ENCODE measurements around the gene GNG7. TPM values are rescaled to one million over a fixed set of nuclear protein-coding genes. Genes with fewer than 3 reads are reported as not detected.
"Not testable (repeated sequence)": the region's sequence is repeated elsewhere in the genome, so short reads cannot be mapped to it uniquely, and the experiment has no call there.

The GNG7 gene
- total and polyA plus RNA-seq, 12 donors: 0.83 to 16.5 (median 7.8) TPM

DNA sequence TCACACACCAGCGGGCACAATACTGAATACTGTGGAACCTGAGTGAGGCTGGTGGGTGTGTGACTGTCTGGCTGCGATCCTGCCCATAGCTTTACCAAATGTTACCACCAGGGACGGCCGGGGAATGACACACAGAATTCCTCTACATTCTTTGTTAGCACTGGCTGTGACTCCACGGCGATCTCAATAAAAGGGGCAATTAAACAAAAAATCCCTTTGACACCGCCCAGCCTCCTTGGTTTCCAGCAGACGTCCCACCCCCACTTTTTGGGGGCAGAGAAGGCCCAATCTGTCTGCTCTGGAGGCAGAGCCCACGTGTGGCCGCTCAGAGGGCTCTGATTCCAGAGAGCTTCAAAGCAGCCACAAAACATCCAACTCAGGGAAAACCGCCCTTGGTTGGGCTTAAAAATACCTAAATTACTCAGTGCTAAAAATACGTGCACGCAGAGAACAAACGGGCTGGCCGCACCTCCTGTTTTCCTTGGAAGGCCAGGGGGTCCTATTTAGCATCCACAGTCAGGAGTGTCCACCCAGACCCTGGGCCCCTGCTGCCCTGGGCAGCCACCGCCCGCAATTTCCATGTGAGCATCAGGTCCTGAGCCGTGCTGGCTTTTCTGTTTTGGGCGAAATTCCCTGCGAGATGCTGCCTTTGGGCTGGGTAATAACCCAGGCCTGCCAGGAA, 178.7 kb downstream of the GNG7 start:
- Histone ChIP-seq H3K9me3 (replicated peaks in 1 of 3) (no peaks in the 10 kb centered on the region), H3K4me1 (replicated peaks in 1 of 2) (no peaks in the 10 kb centered on the region), H3K27ac (peak overlapping the region in 1 of 5 donors; percentile 21), H3K27me3 (no peaks in the 10 kb centered on the region), H3K36me3 (replicated peaks in 1 of 2) (no peaks in the 10 kb centered on the region), H3K4me3 (no peak overlapping the region)
- DNase-seq: no peak
- intact Hi-C loops (cut with DNase I): no loop called here
- TF ChIP-seq, protein P1, sequence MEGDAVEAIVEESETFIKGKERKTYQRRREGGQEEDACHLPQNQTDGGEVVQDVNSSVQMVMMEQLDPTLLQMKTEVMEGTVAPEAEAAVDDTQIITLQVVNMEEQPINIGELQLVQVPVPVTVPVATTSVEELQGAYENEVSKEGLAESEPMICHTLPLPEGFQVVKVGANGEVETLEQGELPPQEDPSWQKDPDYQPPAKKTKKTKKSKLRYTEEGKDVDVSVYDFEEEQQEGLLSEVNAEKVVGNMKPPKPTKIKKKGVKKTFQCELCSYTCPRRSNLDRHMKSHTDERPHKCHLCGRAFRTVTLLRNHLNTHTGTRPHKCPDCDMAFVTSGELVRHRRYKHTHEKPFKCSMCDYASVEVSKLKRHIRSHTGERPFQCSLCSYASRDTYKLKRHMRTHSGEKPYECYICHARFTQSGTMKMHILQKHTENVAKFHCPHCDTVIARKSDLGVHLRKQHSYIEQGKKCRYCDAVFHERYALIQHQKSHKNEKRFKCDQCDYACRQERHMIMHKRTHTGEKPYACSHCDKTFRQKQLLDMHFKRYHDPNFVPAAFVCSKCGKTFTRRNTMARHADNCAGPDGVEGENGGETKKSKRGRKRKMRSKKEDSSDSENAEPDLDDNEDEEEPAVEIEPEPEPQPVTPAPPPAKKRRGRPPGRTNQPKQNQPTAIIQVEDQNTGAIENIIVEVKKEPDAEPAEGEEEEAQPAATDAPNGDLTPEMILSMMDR (IDR thresholded peaks at IDR 0.05): peak in 1 of 6 experiments; percentile 12
- TF ChIP-seq POLR2A (IDR thresholded peaks at IDR 0.05): no peak
- 73 to 79% (median 76%) methylated on average over 17 to 20 of the region's 20 CpGs for WGBS, 4 donors

DNA sequence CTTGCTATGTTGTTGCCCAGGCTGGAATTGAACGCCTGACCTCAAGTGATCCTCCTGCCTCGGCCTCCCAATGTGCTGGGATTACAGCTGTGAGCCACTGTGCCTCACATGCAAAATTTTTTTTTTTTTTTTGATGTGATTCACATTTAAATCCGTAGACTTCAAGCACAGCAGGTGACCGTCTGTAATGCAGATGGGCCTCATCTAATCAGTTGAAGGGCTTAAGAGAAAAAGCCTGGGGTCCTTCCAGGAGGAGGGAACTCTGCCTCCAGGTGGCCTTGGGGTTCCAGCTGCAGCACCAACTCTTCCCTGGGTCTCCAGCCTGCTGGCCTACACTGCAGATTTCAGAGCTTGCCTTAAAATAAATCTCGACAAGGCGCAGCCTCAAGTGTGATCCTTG, 183.0 kb downstream of the GNG7 start:
- DNase-seq: no peak
- H3K27ac ChIP-seq: no peak overlapping the region
- TF ChIP-seq, protein P1 (IDR thresholded peaks at IDR 0.05): no peak
- TF ChIP-seq POLR2A (IDR thresholded peaks at IDR 0.05): no peak
- no peak overlapping the region for H3K4me3 ChIP-seq
- intact Hi-C loops (cut with DNase I): no loop called here
- H3K4me1 ChIP-seq (replicated peaks in 1 of 2): no peaks in the 10 kb centered on the region
- 85 to 97% (median 88%) methylated on average over 6 of the region's 6 CpGs for WGBS, 4 donors
- no peaks in the 10 kb centered on the region for H3K9me3 ChIP-seq (replicated peaks in 1 of 3)
- no peaks in the 10 kb centered on the region for H3K27me3 ChIP-seq
- H3K36me3 ChIP-seq (replicated peaks in 1 of 2): no peaks in the 10 kb centered on the region

DNA sequence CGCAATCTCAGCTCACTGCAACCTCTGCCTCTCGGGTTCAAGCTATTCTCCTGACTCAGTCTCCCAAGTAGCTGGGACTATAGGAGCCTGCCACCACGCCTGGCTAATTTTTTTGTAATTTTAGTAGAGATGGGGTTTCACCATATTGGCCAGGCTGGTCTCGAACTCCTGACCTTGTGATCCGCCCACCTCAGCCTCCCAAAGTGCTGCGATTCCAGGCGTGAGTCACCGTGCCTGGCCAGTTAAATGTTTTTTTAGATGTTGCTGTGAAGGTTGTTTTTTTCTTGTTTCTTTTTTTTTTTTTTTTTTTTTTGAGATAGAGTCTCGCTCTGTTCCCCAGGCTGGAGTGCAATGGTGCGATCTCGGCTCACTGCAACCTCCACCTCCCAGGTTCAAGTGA, 183.6 kb downstream of the GNG7 start:
- H3K9me3 ChIP-seq (replicated peaks in 1 of 3); H3K27me3 ChIP-seq; DNase-seq; H3K4me3 ChIP-seq; H3K4me1 ChIP-seq (replicated peaks in 1 of 2); H3K27ac ChIP-seq; intact Hi-C loops (cut with DNase I); H3K36me3 ChIP-seq (replicated peaks in 1 of 2): not testable (repeated sequence)
- WGBS, 4 donors: 66 to 79% (median 76%) methylated on average over 10 to 11 of the region's 11 CpGs

DNA sequence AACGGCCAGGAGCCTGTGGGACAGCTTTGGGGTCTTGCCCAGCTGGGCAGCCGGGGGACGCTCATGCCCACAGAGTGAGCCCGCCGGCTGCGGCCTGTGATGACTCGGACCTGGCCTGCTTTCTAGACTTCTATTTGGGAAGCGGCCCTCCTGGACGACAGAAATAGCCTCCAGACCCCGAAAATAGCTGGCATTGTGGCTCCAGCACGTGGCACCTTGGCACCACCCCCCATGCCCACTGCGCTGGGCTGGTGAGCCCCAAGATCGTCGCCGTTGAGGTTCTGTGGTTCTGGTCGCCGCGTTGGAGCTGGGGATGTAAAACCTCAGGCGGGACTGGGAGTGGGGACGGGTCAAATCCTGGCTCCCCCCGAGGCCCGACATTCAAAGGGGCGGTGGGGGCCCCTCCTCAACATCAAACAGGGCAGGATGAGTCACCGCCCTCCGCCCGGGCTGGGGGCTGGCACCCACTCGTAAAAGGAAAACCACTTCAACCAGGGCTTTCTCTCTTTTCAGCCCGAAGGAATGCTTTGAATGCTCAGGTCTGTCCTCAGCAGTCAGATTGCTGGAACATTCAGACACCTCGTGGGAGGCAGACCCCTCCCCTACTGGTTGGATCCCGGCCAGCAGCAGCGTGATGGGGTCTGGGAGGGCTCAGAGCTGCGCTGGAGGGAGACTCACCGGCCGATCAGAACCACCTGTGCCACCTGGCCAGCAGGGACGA, 184.5 kb downstream of the GNG7 start:
- intact Hi-C loops (cut with DNase I): no loop called here
- no peaks in the 10 kb centered on the region for H3K9me3 ChIP-seq (replicated peaks in 1 of 3)

More for the DNA sequence above, 184.5 kb downstream of the GNG7 start:
- Histone ChIP-seq H3K36me3 (replicated peaks in 1 of 2) (no peaks in the 10 kb centered on the region), H3K4me3 (no peak overlapping the region), H3K4me1 (replicated peaks in 1 of 2) (no peaks in the 10 kb centered on the region), H3K27me3 (no peaks in the 10 kb centered on the region), H3K27ac (no peak overlapping the region)
- TF ChIP-seq POLR2A (IDR thresholded peaks at IDR 0.05): no peak
- TF ChIP-seq, protein P1 (IDR thresholded peaks at IDR 0.05): no peak
- no peak for DNase-seq
- WGBS, 4 donors: 61 to 80% (median 78%) methylated on average over 4 to 35 of the region's 35 CpGs

Measured in adrenal gland (tissue), 12 donors.